ENCODE measurements around the gene ATP6V0D1. TPM values are rescaled to one million over a fixed set of nuclear protein-coding genes. Genes with fewer than 3 reads are reported as not detected.

The ATP6V0D1 gene
- total RNA-seq, 2 donors from 2014 or later, result 66.9 to 71.3 TPM

- ATAC-seq (peak in 1 of 2 donors; percentile 28), DNase-seq (no peak)
- intact Hi-C loops (cut with DNase I), result no loop called here
These were observed 29.8 kb downstream of the ATP6V0D1 start for GRCh38 chr16:67451061-67451703.

DNA sequence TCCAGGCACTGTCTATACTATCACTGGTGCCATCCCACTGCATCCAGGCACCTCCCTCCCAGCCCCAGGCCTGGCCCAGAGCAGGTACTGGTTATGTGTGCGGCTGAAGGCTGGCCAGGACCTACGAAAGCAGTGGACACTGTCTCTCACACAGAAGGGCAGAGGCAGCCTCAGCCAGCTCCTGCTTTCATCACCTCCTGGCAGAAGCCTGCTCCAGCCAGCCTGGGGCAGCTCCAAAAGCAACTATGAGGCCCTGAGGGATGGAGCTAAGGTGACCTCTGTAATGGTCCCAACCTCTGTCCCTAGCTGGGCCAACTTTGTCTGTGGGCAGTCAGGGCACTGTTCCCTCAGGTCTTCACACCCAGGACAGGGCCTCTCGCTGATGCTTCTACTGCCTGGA is 31.2 kb downstream of the ATP6V0D1 start:
- DNase-seq (peak; percentile 66), ATAC-seq (peak; percentile 12 to 63)
- intact Hi-C loops (cut with DNase I), result no loop called here

GRCh38 chr16:67449336-67449735 is 31.6 kb downstream of the ATP6V0D1 start:
- DNase-seq (peak; percentile 69), ATAC-seq (peak; percentile 52 to 53)
- intact Hi-C loops (cut with DNase I), result no loop called here

DNA sequence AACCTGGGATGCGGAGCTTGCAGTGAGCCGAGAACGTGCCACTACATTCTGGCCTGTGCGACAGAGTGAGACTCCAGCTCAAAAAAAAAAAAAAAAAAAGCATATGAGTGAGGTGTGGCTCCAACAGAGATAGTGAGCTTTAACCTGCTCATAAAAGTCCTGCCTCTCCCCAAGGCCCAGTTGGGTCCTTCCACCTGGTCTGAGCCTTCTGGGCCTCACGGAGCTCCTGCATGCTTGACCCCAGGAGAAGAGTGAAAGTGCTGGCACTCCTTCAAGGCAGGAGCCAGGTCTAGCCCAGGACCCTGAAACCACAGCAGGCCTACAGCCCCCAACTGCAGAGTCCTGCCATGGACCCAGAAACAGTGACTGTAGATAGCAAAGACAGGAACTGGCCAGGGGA is 32.4 kb downstream of the ATP6V0D1 start:
- ATAC-seq (no peak), DNase-seq (no peak)
- intact Hi-C loops (cut with DNase I), result no loop called here

DNA sequence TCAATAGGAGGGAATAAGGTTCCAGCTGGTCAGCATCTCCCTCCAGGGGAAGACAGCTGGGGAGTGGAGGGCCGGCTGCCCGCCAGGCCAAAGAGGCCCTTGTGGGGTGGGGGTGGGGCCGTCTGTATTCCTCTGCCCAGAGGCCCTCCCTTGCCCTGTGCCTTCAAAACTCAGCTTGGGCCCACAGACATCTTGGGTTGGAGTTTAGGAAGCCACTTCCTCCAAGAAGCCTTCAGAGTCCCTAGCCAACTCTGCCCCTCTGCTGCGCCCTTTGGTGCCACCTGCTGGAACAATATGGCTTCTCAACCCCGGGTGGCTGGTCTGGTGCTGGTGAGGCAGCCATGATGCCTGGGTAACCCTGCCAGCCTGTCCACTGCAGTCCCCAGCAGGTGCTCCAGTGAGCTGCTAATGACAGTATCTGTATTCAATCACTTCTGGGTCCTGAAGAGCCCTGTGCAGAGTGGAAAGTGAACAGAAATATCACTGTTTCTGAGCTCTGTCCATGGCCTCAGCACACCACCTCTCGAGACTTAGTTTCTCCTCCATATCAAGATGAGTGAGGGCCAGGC is 33.4 kb downstream of the ATP6V0D1 start:
- ATAC-seq (peak; percentile 16 to 19), DNase-seq (no peak)

DNA sequence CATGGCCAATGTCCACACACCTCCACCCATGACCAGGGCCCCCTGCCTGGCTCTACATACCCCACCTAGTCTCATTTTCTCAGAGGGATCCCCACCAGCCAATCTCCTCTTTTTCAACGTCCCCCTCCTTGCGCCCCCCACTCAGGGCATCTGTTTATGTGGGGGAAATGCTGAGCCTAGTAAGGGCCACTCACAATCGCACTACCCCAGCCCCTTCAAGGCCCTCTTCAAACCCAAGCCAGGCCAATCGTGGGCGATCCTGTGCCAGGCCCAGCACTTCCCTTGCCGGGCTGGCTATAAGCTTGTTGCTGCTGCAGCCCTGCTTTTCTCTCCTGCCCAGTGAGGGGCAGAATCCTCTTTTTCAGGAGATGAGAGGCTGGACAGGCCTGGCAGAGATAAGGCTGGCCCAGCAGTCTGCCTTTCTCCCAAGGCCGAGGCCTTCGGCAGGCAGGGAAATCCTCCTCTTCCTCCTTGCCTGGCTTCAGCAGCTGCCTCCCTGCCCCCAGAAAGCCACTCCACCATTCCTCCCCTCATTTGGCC is 33.9 kb downstream of the ATP6V0D1 start:
- no peak for DNase-seq
- intact Hi-C loops (cut with DNase I), result no loop called here
- no peak for ATAC-seq

More for the DNA sequence above, 33.4 kb downstream of the ATP6V0D1 start:
- intact Hi-C loops (cut with DNase I), result no loop called here

- peak; percentile 68 for DNase-seq
- peak; percentile 16 to 39 for ATAC-seq
- intact Hi-C loops (cut with DNase I), result no loop called here
These were observed 34.7 kb downstream of the ATP6V0D1 start for GRCh38 chr16:67445913-67446907.

DNA sequence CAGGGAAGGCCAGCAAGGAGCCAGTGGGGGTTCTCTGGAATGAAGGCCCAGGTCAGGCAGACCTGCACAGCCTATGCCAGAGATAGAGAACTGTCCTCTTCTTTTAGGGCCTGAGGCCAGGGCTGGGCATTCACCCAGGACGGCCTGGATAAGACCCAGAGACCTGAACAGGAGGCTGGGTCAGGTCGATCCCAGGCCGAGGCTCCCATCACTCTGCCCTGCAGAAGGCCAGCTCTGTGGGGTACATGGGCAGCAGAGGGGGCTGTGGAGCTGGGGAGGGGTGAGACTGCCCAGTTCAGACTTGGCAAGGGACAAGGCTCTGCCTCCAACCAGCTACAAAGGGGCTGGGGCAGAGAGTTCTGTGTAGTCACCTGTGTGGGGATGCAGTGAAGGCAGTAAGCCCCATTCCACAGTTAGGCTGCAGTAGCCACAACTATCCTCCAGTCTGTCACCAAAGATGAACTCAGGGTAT is 35.5 kb downstream of the ATP6V0D1 start:
- intact Hi-C loops (cut with DNase I), result no loop called here
- peak in 1 of 2 donors; percentile 20 for ATAC-seq
- no peak for DNase-seq

DNA sequence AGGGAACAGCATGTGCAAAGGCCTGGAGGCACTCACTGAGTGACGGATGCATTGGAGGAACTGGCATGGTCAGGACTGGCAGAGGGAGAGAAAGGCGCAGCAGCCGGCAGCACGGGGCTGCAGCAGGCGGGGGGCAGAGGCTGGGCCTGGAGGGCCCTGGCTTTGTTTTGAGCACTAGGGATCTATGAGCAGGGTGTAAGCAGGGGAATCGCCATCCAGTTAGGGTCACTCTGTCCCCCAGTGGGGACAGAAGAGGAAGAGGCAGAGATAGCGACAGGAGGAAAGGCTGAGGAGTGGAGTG is 35.9 kb downstream of the ATP6V0D1 start:
- intact Hi-C loops (cut with DNase I), result no loop called here
- ATAC-seq, result no peak

DNA sequence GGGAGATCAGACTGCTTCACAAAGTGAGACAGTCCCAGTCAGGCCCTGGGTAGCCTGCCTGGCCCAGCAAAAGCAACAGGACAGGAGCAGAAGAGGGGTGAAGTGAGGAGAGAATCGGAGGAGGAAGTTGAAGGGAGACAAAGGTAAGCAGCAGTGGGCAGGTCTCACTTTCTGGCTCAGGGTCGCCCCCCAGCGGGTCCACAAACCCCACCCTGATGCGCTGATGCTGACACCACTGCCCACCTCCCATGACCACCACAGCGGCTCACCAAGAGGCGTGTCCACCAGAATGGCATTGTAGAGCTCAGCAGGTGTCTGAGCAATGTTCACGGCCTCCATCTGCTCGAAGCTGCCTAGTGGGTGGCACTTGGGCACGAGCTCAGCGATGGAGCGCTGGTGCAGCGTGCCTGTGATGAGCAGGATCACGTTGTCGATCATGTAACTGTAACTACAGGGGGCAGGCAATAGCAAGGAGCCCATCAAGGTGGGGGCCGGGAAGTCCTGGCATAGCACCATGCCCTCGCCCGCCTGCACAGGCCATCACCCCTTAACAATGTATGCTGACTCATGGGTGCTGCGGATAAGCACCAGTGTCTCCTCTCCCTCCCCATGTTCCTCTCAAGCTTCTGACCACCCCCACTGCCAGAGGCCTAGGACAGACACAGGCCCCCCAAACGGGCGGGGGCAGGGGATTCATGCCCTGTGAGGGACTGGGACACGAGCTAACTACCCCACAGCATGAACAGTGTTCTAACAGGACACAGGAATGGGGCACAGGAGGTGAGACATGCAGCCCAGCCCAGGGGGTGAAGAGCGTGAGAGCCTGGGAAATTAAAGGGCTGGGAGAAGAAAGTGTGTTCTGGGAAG is 36.5 kb downstream of the ATP6V0D1 start:
- peak in 1 of 2 donors; percentile 10 for ATAC-seq
- DNase-seq, result no peak
- intact Hi-C loops (cut with DNase I), result no loop called here

More for the DNA sequence above, 35.9 kb downstream of the ATP6V0D1 start:
- DNase-seq, result no peak

GRCh38 chr16:67443265-67443664 is 37.7 kb downstream of the ATP6V0D1 start:
- intact Hi-C loops (cut with DNase I), result no loop called here
- DNase-seq (peak; percentile 64), ATAC-seq (peak; percentile 42 to 50)

- ATAC-seq (no peak), DNase-seq (no peak)
- intact Hi-C loops (cut with DNase I), result no loop called here
These were observed 38.2 kb downstream of the ATP6V0D1 start for GRCh38 chr16:67442581-67443255.

- intact Hi-C loops (cut with DNase I), result no loop called here
- ATAC-seq, result peak in 1 of 2 donors; percentile 58
These were observed 39.0 kb downstream of the ATP6V0D1 start for GRCh38 chr16:67441907-67442306.

DNA sequence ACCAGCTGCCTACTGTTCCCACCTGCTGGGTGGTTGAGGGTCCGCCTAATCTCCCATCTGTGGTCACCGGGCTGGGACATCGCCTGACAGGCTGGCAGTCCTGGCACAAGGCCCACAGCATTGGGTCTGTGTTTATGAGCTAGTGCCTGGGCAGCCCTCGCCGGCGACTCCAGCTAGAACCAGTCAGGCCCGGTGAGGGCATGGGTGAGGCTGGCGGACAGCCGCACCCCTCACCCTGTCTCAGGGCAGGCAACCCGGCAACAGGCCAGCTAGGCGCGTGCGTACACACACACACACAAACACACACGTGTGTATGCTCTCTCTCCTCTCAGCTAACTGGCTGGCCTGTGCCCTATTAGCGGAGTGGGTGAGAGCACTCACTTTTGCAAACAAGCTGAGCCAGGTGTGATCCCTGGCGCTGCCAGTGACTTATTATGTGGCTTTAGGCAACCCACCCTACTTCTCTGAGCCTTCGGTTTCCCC is 39.6 kb downstream of the ATP6V0D1 start:
- DNase-seq, result no peak
- peak; percentile 3 to 34 for ATAC-seq
- intact Hi-C loops (cut with DNase I), result no loop called here

More at GRCh38 chr16:67441907-67442306, 39.0 kb downstream of the ATP6V0D1 start:
- DNase-seq, result no peak

GRCh38 chr16:67438824-67439393 is 42.0 kb downstream of the ATP6V0D1 start:
- ATAC-seq, result no peak
- intact Hi-C loops (cut with DNase I), result no loop called here
- DNase-seq, result no peak

- no peak for DNase-seq
- intact Hi-C loops (cut with DNase I), result no loop called here
- ATAC-seq, result no peak
These were observed 42.7 kb downstream of the ATP6V0D1 start for GRCh38 chr16:67438098-67438791.

DNA sequence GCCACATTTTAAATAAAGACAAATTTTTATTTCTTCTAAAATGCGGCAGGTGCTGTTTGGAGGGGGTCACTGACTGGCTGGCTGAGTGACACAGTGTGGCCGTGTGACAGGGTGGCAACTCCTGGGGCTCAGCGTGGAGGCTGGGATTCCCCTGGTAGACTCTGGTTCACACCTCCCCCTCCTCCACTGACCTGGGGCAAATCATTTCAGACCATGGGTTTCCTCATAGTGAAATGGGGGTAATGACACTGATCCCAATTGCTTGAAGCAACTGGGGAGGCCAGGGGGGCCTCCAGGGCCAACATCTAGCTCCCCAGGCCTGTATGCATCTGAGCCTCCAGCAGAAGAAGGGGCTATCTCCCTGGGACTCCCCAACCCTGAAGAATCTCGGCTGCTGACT is 43.4 kb downstream of the ATP6V0D1 start:
- no peak for DNase-seq
- intact Hi-C loops (cut with DNase I), result no loop called here
- no peak for ATAC-seq

Measured in left cardiac atrium (tissue), 4 donors.